Ascending aorta (tissue), 2 donors: ENCODE measurements around the gene ALG3. TPM values are rescaled to one million over a fixed set of nuclear protein-coding genes. Genes with fewer than 3 reads are reported as not detected.

Source experiments
- DNase-seq, 2 donors: peaks; one replicate each; pipeline ENCODE4 v3.0.0-alpha.2; 2019; ENCODE audit warnings: low spot score in 2 of 2
- H3K27ac ChIP-seq, 2 donors: fragments of 200-600 bp; sonication (generic); one replicate each; pipeline ENCODE4 v1.5.1; 2016 to 2017; ENCODE audit warnings: mild to moderate bottlenecking in 1 of 2
- H3K27me3 ChIP-seq: fragments of 200-600 bp; sonication (generic); one replicate; pipeline ENCODE4 v1.5.1; 2017
- H3K36me3 ChIP-seq, 2 donors: fragments of 200-600 bp; sonication (generic); one replicate each; pipeline ENCODE4 v1.5.1; 2016
- H3K4me1 ChIP-seq, 2 donors: fragments of 200-600 bp; sonication (generic); one replicate each; pipeline ENCODE4 v1.5.1; 2016 to 2017; ENCODE audit warnings: mild to moderate bottlenecking in 1 of 2
- H3K4me3 ChIP-seq, 2 donors: fragments of 200-600 bp; sonication (generic); one replicate each; pipeline ENCODE4 v1.5.1; 2016 to 2017; ENCODE audit warnings: mild to moderate bottlenecking in 1 of 2
- H3K9me3 ChIP-seq, 2 donors: fragments of 200-600 bp; sonication (generic); one replicate each; pipeline ENCODE4 v1.5.1; 2016
- intact Hi-C: fragments of 100-400 bp; cut with DNase I; formaldehyde crosslinking; loops from one replicate; pipeline ENCODE4 v1.15.1; 2023
- total RNA-seq: library from RNA; depleted of rRNA; stranded (reverse); fragments of >200 nt; gene quantifications from one replicate; pipeline ENCODE4 v1.1.0, GENCODE V29; 2016
- TF ChIP-seq, protein P1 (sequence below), 3 experiments: fragments of 200-600 bp in 2 of 3; fragments of 450-650 bp in 1 of 3; sonication (generic) in 2 of 3; IDR thresholded peaks; one replicate each; pipeline ENCODE4 v1.5.1; 2016 to 2019; ENCODE audit warnings: antibody characterized with exemption in 3 of 3, mild to moderate bottlenecking in 1 of 3, moderate library complexity in 1 of 3

Gene ALG3
- total RNA-seq, 1 donor from 2014 or later, result 167 TPM

DNA sequence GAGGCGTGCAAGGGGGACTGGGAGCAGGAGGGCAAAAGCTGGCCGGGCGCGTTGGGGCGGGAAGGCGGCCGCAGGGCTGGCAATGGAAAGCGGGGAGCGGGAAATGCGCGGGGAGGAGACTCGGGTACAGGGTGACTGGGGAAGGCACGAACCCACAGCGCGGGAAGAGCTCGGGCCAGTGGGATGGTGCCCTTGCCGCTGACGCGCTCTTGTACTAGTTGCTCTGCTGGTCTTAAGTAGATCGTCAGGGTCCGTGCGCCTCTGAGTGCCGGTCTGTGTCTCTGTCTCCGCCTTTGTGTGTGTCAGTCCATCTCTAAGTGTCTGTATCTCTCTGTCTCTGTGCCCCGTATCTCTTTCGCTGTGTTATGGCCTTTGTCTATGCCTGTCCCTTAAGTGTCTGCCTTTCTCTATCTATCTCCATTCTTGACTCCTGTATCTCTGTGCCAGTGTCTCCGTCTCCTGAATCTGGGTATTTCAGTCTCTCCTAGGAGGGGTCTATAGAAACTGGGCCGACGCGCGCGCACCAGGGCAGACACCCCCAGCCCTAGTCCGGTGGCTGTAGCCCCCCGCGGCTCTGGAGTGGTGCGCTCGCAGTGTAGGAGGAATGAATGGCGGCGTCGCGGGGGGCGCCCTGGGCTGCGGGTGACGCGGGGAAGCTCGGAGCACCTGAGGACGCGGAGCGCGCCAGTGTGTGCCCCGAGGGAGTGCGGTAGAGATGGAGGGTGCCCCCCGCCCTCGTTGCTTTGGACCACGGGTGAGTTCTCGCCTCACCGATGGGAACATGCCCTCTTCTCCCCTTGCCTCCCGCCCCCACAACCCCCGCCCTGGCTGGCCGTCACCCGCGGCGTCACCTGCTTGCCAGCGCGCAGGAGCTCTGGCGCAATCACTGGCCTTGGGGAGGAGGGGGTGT lies 13.3 kb upstream of the ALG3 start:
- H3K4me1 ChIP-seq, result peaks cover 14 to 21% of the 10 kb centered on the region in 2 donors
- peak overlapping the region; percentile 54 to 72 for H3K4me3 ChIP-seq
- no peaks in the 10 kb centered on the region for H3K36me3 ChIP-seq
- intact Hi-C loops, result no loop called here
- no peak overlapping the region for H3K27ac ChIP-seq
- TF ChIP-seq, protein P1, sequence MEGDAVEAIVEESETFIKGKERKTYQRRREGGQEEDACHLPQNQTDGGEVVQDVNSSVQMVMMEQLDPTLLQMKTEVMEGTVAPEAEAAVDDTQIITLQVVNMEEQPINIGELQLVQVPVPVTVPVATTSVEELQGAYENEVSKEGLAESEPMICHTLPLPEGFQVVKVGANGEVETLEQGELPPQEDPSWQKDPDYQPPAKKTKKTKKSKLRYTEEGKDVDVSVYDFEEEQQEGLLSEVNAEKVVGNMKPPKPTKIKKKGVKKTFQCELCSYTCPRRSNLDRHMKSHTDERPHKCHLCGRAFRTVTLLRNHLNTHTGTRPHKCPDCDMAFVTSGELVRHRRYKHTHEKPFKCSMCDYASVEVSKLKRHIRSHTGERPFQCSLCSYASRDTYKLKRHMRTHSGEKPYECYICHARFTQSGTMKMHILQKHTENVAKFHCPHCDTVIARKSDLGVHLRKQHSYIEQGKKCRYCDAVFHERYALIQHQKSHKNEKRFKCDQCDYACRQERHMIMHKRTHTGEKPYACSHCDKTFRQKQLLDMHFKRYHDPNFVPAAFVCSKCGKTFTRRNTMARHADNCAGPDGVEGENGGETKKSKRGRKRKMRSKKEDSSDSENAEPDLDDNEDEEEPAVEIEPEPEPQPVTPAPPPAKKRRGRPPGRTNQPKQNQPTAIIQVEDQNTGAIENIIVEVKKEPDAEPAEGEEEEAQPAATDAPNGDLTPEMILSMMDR (IDR thresholded peaks at IDR 0.05), result no peak
- peaks cover 26% of the 10 kb centered on the region for H3K27me3 ChIP-seq
- H3K9me3 ChIP-seq, result no peaks in the 10 kb centered on the region
- no peak for DNase-seq

DNA sequence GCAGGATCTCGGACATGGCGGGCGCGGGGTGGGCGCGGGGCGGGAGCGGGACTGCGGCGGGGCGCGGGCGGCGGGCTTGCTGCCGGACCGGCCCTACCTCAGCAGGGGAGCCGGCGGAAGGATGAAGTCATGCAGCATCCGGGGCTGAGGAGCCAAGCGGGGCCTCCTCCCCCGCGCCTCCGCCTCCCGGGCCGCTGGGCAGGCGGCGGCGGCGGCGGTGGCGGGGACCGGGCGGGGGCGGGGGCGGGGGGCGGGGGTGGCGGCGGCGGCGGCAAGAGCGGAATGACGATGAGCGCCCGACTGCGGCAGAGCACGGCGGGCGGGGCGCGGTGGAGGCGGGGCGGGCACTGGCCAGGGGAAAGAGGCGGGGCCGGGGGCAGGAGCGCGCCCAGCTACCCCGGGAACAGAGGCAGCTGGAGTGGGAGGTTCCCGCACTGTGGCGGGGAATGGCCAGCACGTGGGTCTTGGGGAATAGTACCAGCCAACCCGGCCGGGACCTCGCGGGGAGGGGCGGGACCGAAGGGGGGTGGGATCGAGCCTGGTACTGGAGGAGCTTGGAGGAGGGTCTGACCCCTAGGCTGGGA lies 12.6 kb upstream of the ALG3 start, which contains the start of gene CAMK2N2:
Gene CAMK2N2 (minus strand): TSS at position 284 of the 584 bp plus-strand sequence. CDS start 268 bp downstream, at position 16.
- no peak within 1 kb of the TSS for H3K27ac ChIP-seq
- H3K9me3 ChIP-seq, result no peaks in the 10 kb centered on the region
- peak within 1 kb of the TSS; percentile 54 to 72 for H3K4me3 ChIP-seq
- H3K36me3 ChIP-seq, result no peaks in the 10 kb centered on the region
- H3K4me1 ChIP-seq, result peaks cover 14 to 21% of the 10 kb centered on the region in 2 donors
- TF ChIP-seq, protein P1 (IDR thresholded peaks at IDR 0.05), result no peak
- intact Hi-C loops, result no loop called here
- H3K27me3 ChIP-seq, result peaks cover 26% of the 10 kb centered on the region
- no peak for DNase-seq

DNA sequence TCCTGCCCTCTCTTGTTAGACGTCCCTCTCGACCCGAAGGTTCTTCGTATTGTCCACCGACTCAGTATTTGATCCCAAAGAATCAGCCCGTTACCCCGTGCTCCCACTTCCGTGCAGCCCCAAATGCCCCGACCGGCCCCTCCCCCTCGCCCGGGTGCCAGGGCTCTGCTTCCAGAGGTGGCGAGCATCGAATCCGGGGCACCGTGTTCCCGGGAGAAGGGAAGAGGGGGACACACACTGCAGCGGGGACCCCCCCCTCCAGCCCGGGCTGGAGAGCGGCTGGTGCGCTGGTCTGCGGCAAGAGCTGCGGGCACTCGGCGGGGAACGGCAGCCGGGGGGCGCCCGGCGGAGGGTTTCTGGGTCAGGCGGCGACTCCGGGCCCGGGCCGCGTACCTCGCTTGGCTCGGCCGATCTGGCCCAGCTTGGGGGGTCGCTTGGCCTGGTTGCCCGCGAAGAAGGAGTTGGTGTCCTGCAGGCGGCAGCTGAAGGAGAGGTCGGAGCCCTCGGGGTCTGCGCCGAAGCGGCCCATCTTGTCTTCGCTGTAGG lies 12.0 kb upstream of the ALG3 start:
- peak overlapping the region; percentile 54 to 72 for H3K4me3 ChIP-seq
- H3K4me1 ChIP-seq, result peaks cover 14 to 21% of the 10 kb centered on the region in 2 donors
- no peak overlapping the region for H3K27ac ChIP-seq
- H3K27me3 ChIP-seq, result peaks cover 24% of the 10 kb centered on the region
- TF ChIP-seq, protein P1 (IDR thresholded peaks at IDR 0.05), result no peak
- no peaks in the 10 kb centered on the region for H3K36me3 ChIP-seq
- no peak for DNase-seq
- intact Hi-C loops, result no loop called here
- no peaks in the 10 kb centered on the region for H3K9me3 ChIP-seq

DNA sequence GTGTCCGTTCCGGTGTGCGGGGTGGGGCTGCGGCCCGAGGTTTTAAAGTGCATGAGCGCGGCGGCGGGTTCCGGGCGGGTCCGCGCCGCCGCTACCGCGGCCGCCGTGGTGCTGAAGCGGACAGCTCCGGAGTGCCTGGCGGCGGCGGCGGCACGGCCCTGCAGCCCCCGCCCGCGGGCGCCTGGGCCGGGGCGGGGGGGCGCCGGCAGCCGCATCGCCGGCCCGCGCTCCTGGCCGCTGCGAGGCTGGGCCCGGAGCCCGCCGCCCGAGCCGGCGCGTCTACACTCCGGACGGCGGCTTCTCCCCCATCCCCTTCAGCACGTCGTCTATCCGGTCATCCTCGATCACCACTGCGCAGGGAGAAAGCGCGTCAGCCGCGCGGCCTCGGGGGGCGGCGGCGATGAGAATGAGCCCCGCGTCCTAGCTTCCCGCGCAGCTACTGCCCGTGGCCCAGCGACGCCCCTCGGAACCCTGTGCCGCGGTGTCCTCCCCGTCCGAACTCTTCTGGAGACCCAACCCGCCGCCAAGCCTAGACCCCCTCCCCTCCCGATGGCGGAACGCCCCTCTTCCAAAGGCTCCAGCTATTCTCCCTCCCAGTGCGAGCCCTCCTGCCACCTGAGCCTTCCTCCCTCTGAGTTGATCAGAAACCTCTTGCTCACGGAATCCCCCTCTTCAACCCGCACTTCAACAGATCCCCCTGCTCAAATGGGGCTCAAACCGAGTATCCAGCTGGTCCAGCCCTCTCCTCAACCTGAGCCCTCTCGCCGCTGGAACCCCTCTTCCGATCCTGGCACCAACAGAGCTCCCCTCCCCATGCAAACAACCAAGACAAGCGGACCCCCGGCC lies 11.3 kb upstream of the ALG3 start:
- intact Hi-C loops, result no loop called here
- H3K27me3 ChIP-seq, result peaks cover 19% of the 10 kb centered on the region
- peaks cover 14 to 21% of the 10 kb centered on the region in 2 donors for H3K4me1 ChIP-seq
- H3K4me3 ChIP-seq, result peak overlapping the region; percentile 54 to 72
- DNase-seq, result no peak
- H3K36me3 ChIP-seq, result no peaks in the 10 kb centered on the region
- no peak overlapping the region for H3K27ac ChIP-seq
- no peaks in the 10 kb centered on the region for H3K9me3 ChIP-seq
- TF ChIP-seq, protein P1 (IDR thresholded peaks at IDR 0.05), result no peak

DNA sequence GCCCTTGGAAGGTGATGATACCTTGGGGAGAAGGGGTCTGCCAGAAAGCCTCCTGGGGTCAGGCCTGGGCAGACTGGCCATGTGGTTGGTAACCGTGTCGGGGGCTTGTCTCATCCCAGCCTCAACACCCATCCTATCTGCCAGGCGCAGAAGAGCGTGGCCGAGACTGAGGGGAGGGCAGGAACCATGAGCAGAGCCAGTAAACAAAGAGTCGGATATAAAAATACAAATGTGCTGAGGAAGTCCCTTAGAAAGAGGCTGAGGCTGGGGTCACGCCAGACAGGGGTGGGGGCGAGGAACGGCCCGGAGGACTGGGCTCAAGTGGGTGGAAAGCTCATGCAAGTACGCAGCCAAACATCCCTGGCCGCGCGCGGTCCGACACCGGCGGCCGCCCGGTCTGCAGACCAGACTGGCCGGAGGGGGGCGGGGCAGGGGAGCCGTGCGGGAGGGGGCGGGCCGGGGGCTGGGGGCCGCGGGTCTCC lies 10.7 kb upstream of the ALG3 start:
- intact Hi-C loops, result no loop called here
- Histone ChIP-seq H3K4me1 (peaks cover 14 to 21% of the 10 kb centered on the region in 2 donors), H3K27ac (no peak overlapping the region), H3K36me3 (no peaks in the 10 kb centered on the region), H3K27me3 (peaks cover 19% of the 10 kb centered on the region), H3K4me3 (peak overlapping the region in 1 of 2 donors; percentile 25), H3K9me3 (no peaks in the 10 kb centered on the region)
- TF ChIP-seq, protein P1 (IDR thresholded peaks at IDR 0.05), result no peak
- no peak for DNase-seq
